GM23248 (cell line): ENCODE measurements around the gene SH3BP5L. TPM values are rescaled to one million over a fixed set of nuclear protein-coding genes. Genes with fewer than 3 reads are reported as not detected.

ENCODE experiments used
- DNase-seq: peaks from one replicate; pipeline ENCODE4 v3.0.0-alpha.2; 2015
- H2AFZ ChIP-seq: fragments of 200-600 bp; sonication (generic); 2 replicates; pipeline ENCODE4 v1.6.1; 2016; ENCODE audit warnings: antibody characterized with exemption
- H3F3A ChIP-seq: fragments of 200-600 bp; sonication (generic); 2 replicates; pipeline ENCODE4 v1.6.1; 2016; ENCODE audit warnings: mild to moderate bottlenecking, antibody characterized with exemption, mixed run types; ENCODE audit not compliant: insufficient read depth
- H3K27ac ChIP-seq: fragments of 200-600 bp; sonication (generic); 2 replicates; pipeline ENCODE4 v1.5.1; 2016; ENCODE audit warnings: mild to moderate bottlenecking
- H3K27me3 ChIP-seq: fragments of 200-600 bp; sonication (generic); replicated peaks from 2 replicates; pipeline ENCODE4 v1.6.1; 2016; ENCODE audit warnings: mild to moderate bottlenecking; ENCODE audit not compliant: insufficient read depth
- H3K36me3 ChIP-seq: fragments of 200-600 bp; sonication (generic); 2 replicates; pipeline ENCODE4 v1.6.1; 2016; ENCODE audit warnings: low read depth, mild to moderate bottlenecking
- H3K4me1 ChIP-seq: fragments of 200-600 bp; sonication (generic); 2 replicates; pipeline ENCODE4 v1.6.1; 2016; ENCODE audit warnings: mild to moderate bottlenecking; ENCODE audit not compliant: insufficient read depth
- H3K4me2 ChIP-seq: fragments of 200-600 bp; sonication (generic); one replicate; pipeline ENCODE4 v1.6.1; 2016; ENCODE audit warnings: mild to moderate bottlenecking; ENCODE audit not compliant: unreplicated experiment
- H3K4me3 ChIP-seq: fragments of 200-600 bp; sonication (generic); 2 replicates; pipeline ENCODE4 v1.5.1; 2016; ENCODE audit warnings: mild to moderate bottlenecking
- H3K79me2 ChIP-seq: fragments of 200-600 bp; sonication (generic); 2 replicates; pipeline ENCODE4 v1.6.1; 2016; ENCODE audit warnings: mild to moderate bottlenecking; ENCODE audit not compliant: insufficient read depth
- H3K9ac ChIP-seq: fragments of 200-600 bp; sonication (generic); 2 replicates; pipeline ENCODE4 v1.6.1; 2016; ENCODE audit warnings: mild to moderate bottlenecking
- H3K9me2 ChIP-seq: fragments of 200-600 bp; sonication (generic); 2 replicates; pipeline ENCODE4 v1.6.1; 2016; ENCODE audit warnings: mixed run types, mild to moderate bottlenecking, moderate library complexity; ENCODE audit not compliant: insufficient read depth
- H3K9me3 ChIP-seq: fragments of 200-600 bp; sonication (generic); one replicate; pipeline ENCODE4 v1.6.1; 2017; ENCODE audit warnings: low read depth
- H4K20me1 ChIP-seq: fragments of 200-600 bp; sonication (generic); 2 replicates; pipeline ENCODE4 v1.6.0; 2016; ENCODE audit not compliant: insufficient read depth
- EZH2 ChIP-seq: fragments of 200-600 bp; sonication (generic); IDR thresholded peaks from 2 replicates; pipeline ENCODE4 v1.6.1; 2018; ENCODE audit warnings: antibody characterized with exemption, mild to moderate bottlenecking; ENCODE audit not compliant: insufficient read depth, poor library complexity, severe bottlenecking
- EZH2phosphoT487 ChIP-seq: fragments of 200-600 bp; sonication (generic); IDR thresholded peaks from 2 replicates; pipeline ENCODE4 v1.6.1; 2018; ENCODE audit warnings: antibody characterized with exemption, moderate library complexity, mild to moderate bottlenecking, low read depth; ENCODE audit not compliant: insufficient read depth
- WGBS, 2 experiments: methylation state at CpG; one replicate each; pipeline ENCODE4 v1.1.6; 2015 to 2017; ENCODE audit warnings: low lambda C conversion rate in 2 of 2, low coverage in 1 of 2; ENCODE audit errors: missing lambda C conversion rate in 2 of 2; 5-methylcytosine and 5-hydroxymethylcytosine counted together
- in situ Hi-C: fragments of 300-500 bp; cut with MboI; formaldehyde crosslinking; loops from 2 replicates; pipeline ENCODE4 v1.15.0; 2020
- polyA plus RNA-seq: library from polyadenylated mRNA; unstranded; fragments of >200 nt; fragmentation: Nextera tagmentation; extraction: Ambion mirVana; gene quantifications from 2 replicates; pipeline ENCODE4 v1.2.1, GENCODE V29; 2016
- total RNA-seq: library from RNA; depleted of rRNA; stranded (reverse); fragments of >200 nt; shearing (Covaris generic); gene quantifications from 2 replicates; pipeline ENCODE4 v1.2.3, GENCODE V29; 2014

The SH3BP5L gene
- total and polyA plus RNA-seq, 2 experiments from 2014 or later, result 5.3 to 64.4 TPM

GRCh38 chr1:248828845-248829244 is 3.1 kb upstream of the SH3BP5L start:
- 16 to 23% methylated on average over 3 of the region's 3 CpGs for WGBS, 2 experiments
- Histone ChIP-seq H3K27ac (peak overlapping the region; percentile 48), H3K4me2 (peak overlapping the region; percentile 23), H3K9ac (no peak overlapping the region), H3F3A (peaks cover 34% of the 10 kb centered on the region), H3K9me3 (no peaks in the 10 kb centered on the region), H3K4me1 (peaks cover 35% of the 10 kb centered on the region), H2AFZ (no peak overlapping the region), H3K9me2 (no peaks in the 10 kb centered on the region), H4K20me1 (no peaks in the 10 kb centered on the region), H3K4me3 (no peak overlapping the region), H3K27me3 (no peaks in the 10 kb centered on the region), H3K36me3 (no peaks in the 10 kb centered on the region), H3K79me2 (peaks cover 17% of the 10 kb centered on the region)
- TF ChIP-seq EZH2, result no peak
- TF ChIP-seq EZH2phosphoT487, result no peak
- DNase-seq, result peak; percentile 86
- in situ Hi-C loops, result no loop called here

GRCh38 chr1:248825573-248825908 is 174 bp downstream of the SH3BP5L start:
- no peaks in the 10 kb centered on the region for H3K9me3 ChIP-seq
- peaks cover 64% of the 10 kb centered on the region for H3K4me1 ChIP-seq
- peaks cover 42% of the 10 kb centered on the region for H3K79me2 ChIP-seq
- H3K9ac ChIP-seq, result peak overlapping the region; percentile 95
- no peak for TF ChIP-seq EZH2
- WGBS, 2 experiments, result 1% methylated on average over 15 to 18 of the region's 18 CpGs
- no peaks in the 10 kb centered on the region for H3K36me3 ChIP-seq
- peak overlapping the region; percentile 87 for H2AFZ ChIP-seq
- in situ Hi-C loops, result no loop called here
- peaks cover 64% of the 10 kb centered on the region for H3F3A ChIP-seq
- no peak for DNase-seq
- H3K27ac ChIP-seq, result peak overlapping the region; percentile 96
- H3K4me3 ChIP-seq, result peak overlapping the region; percentile 80
- no peaks in the 10 kb centered on the region for H3K9me2 ChIP-seq
- peak overlapping the region; percentile 95 for H3K4me2 ChIP-seq
- H4K20me1 ChIP-seq, result no peaks in the 10 kb centered on the region
- no peaks in the 10 kb centered on the region for H3K27me3 ChIP-seq

- Histone ChIP-seq H3K9me2 (no peaks in the 10 kb centered on the region), H4K20me1 (no peaks in the 10 kb centered on the region), H3K9me3 (no peaks in the 10 kb centered on the region), H3K27ac (peak overlapping the region; percentile 96), H3K27me3 (no peaks in the 10 kb centered on the region), H3F3A (peaks cover 66% of the 10 kb centered on the region), H3K4me1 (peaks cover 68% of the 10 kb centered on the region), H3K79me2 (peaks cover 46% of the 10 kb centered on the region), H3K4me3 (peak overlapping the region; percentile 80), H3K9ac (peak overlapping the region; percentile 95), H3K4me2 (peak overlapping the region; percentile 95), H2AFZ (peak overlapping the region; percentile 87), H3K36me3 (0 out of 2 replicates have a peak, but pooled peaks cover 4% of the 10 kb centered on the region)
- TF ChIP-seq EZH2 (no peak), EZH2phosphoT487 (no peak)
- in situ Hi-C loops, result no loop called here
- 17 to 20% methylated on average over 9 to 10 of the region's 10 CpGs for WGBS, 2 experiments
- peak; percentile 75 for DNase-seq
Observed at GRCh38 chr1:248825136-248825535, 579 bp downstream of the SH3BP5L start.

GRCh38 chr1:248824701-248825100 is 1.0 kb downstream of the SH3BP5L start:
- Histone ChIP-seq H3K4me1 (peaks cover 73% of the 10 kb centered on the region), H3K9ac (peak overlapping the region; percentile 95)

GRCh38 chr1:248824301-248824700 is 1.4 kb downstream of the SH3BP5L start:
- Histone ChIP-seq H3K36me3 (peaks cover 7% of the 10 kb centered on the region; the same call in 1 of the 2 replicates), H3K27ac (peak overlapping the region; percentile 96), H4K20me1 (no peaks in the 10 kb centered on the region), H3K4me1 (peaks cover 73% of the 10 kb centered on the region), H3K4me2 (peak overlapping the region; percentile 95), H3K9ac (peak overlapping the region; percentile 95), H3K9me2 (no peaks in the 10 kb centered on the region), H3F3A (peaks cover 64% of the 10 kb centered on the region), H3K9me3 (no peaks in the 10 kb centered on the region), H3K27me3 (no peaks in the 10 kb centered on the region), H2AFZ (no peak overlapping the region), H3K79me2 (peaks cover 55% of the 10 kb centered on the region), H3K4me3 (peak overlapping the region; percentile 80)
- WGBS, 2 experiments, result 100% methylated on average over 1 of the region's 1 CpG
- DNase-seq, result no peak
- in situ Hi-C loops, result no loop called here
- TF ChIP-seq EZH2, result no peak
- no peak for TF ChIP-seq EZH2phosphoT487

More at GRCh38 chr1:248824701-248825100, 1.0 kb downstream of the SH3BP5L start:
- Histone ChIP-seq H4K20me1 (no peaks in the 10 kb centered on the region), H3K36me3 (0 out of 2 replicates have a peak, but pooled peaks cover 7% of the 10 kb centered on the region), H3K4me2 (peak overlapping the region; percentile 95), H3K4me3 (peak overlapping the region; percentile 80), H3K79me2 (peaks cover 51% of the 10 kb centered on the region), H3F3A (peaks cover 66% of the 10 kb centered on the region), H3K27ac (peak overlapping the region; percentile 96), H3K9me3 (no peaks in the 10 kb centered on the region), H2AFZ (no peak overlapping the region), H3K9me2 (no peaks in the 10 kb centered on the region), H3K27me3 (no peaks in the 10 kb centered on the region)
- no peak for TF ChIP-seq EZH2
- TF ChIP-seq EZH2phosphoT487, result no peak
- WGBS, 2 experiments, result 98 to 100% methylated on average over 3 of the region's 3 CpGs
- in situ Hi-C loops, result no loop called here
- DNase-seq, result no peak
